Lower leg skin (tissue), 3 donors: ENCODE measurements around the gene BRINP1.

Experiments used
- CTCF ChIP-seq, 3 donors: fragments of 450-650 bp; IDR thresholded peaks; one replicate each; pipeline ENCODE4 v1.5.1; 2016; ENCODE audit warnings: antibody characterized with exemption in 3 of 3, mild to moderate bottlenecking in 3 of 3, moderate library complexity in 2 of 3
- POLR2A ChIP-seq, 2 donors: fragments of 450-650 bp; IDR thresholded peaks; one replicate each; pipeline ENCODE4 v1.6.1; 2016 to 2017; ENCODE audit warnings: antibody characterized with exemption in 2 of 2, mild to moderate bottlenecking in 1 of 2, moderate library complexity in 1 of 2

- TF ChIP-seq CTCF (IDR thresholded peaks at IDR 0.05) (no peak), POLR2A (IDR thresholded peaks at IDR 0.05) (no peak)
Observed at GRCh38 chr9:119156354-119156753, 212.9 kb downstream of the BRINP1 start.
